IMR-90 (cell line): ENCODE data around the gene SAMD8. TPM values are rescaled to one million over a fixed set of nuclear protein-coding genes. Genes with fewer than 3 reads are reported as not detected.

Experiments
- ATAC-seq: fragments of 200-7000 bp; cut with Tn5 transposase; 2 replicates; pipeline ENCODE4 v1.9.1; 2020; ENCODE audit warnings: low read depth, mild to moderate bottlenecking, moderate library complexity
- BruUV-seq: library from RNA; stranded (reverse); fragments of 400-500 nt; replicated peaks from 2 replicates; lab custom pipeline; 2021; lab: Mats Ljungman, UMichigan
- CTCF ChIA-PET: fragments of 300-600 bp; formaldehyde crosslinking; extraction: SDS; loops from one replicate; lab custom pipeline; 2021; ENCODE audit warnings: antibody characterized with exemption; lab: Yijun Ruan, JAX
- POLR2A ChIA-PET: fragments of 300-600 bp; sonication (Branson Sonifier 250); formaldehyde crosslinking; loops from one replicate; lab custom pipeline; 2022; ENCODE audit warnings: antibody characterized with exemption; ENCODE audit not compliant: unreplicated experiment; lab: Charles Lee
- DNase-seq: peaks from one replicate; pipeline ENCODE4 v3.0.0; 2013
- H2AFZ ChIP-seq: replicated peaks from 2 replicates; pipeline ENCODE3; 2013; ENCODE audit warnings: low read length, mild to moderate bottlenecking; ENCODE audit not compliant: poor library complexity
- H2AK5ac ChIP-seq: 2 replicates; pipeline ENCODE4 v1.6.1; 2013; ENCODE audit warnings: low read depth, low read length, inconsistent platforms
- H2AK9ac ChIP-seq: replicated peaks from 2 replicates; pipeline ENCODE3; 2013; ENCODE audit warnings: mild to moderate bottlenecking, low read depth, low read length, moderate library complexity; ENCODE audit not compliant: poor library complexity
- H2BK120ac ChIP-seq: 2 replicates; pipeline ENCODE4 v1.6.1; 2013; ENCODE audit warnings: low read depth, low read length, inconsistent platforms
- H2BK15ac ChIP-seq: 3 replicates; pipeline ENCODE4 v1.6.1; 2013; ENCODE audit warnings: low read depth, low read length, inconsistent platforms
- H2BK20ac ChIP-seq: 2 replicates; pipeline ENCODE4 v1.6.1; 2013; ENCODE audit warnings: low read depth, mild to moderate bottlenecking, inconsistent platforms, low read length, moderate library complexity
- H2BK5ac ChIP-seq: 2 replicates; pipeline ENCODE4 v1.6.1; 2013; ENCODE audit warnings: mild to moderate bottlenecking, low read depth, low read length, inconsistent platforms; ENCODE audit not compliant: poor library complexity, severe bottlenecking
- H3K14ac ChIP-seq: replicated peaks from 2 replicates; pipeline ENCODE4 v1.6.1; 2013; ENCODE audit warnings: low read depth, low read length, inconsistent platforms
- H3K18ac ChIP-seq: 2 replicates; pipeline ENCODE4 v1.6.1; 2013; ENCODE audit warnings: low read depth, low read length, control low read depth
- H3K23ac ChIP-seq: 2 replicates; pipeline ENCODE4 v1.6.1; 2013; ENCODE audit warnings: low read depth, low read length, inconsistent platforms
- H3K27ac ChIP-seq: 2 replicates; pipeline ENCODE4 v1.5.1; 2013; ENCODE audit warnings: mild to moderate bottlenecking, control low read depth, low read length; ENCODE audit not compliant: insufficient read depth
- H3K27me3 ChIP-seq: 2 replicates; pipeline ENCODE4 v1.6.1; 2013; ENCODE audit warnings: low read length; ENCODE audit not compliant: control insufficient read depth, insufficient read depth
- H3K36me3 ChIP-seq: 2 replicates; pipeline ENCODE4 v1.6.1; 2013; ENCODE audit warnings: low read length, mixed read lengths; ENCODE audit not compliant: control insufficient read depth, insufficient read depth
- H3K4ac ChIP-seq: 2 replicates; pipeline ENCODE4 v1.6.1; 2013; ENCODE audit warnings: low read depth, low read length, inconsistent platforms
- H3K4me1 ChIP-seq: 2 replicates; pipeline ENCODE4 v1.6.1; 2013; ENCODE audit warnings: low read length, mixed read lengths; ENCODE audit not compliant: control insufficient read depth, insufficient read depth
- H3K4me2 ChIP-seq: 2 replicates; pipeline ENCODE4 v1.6.1; 2013; ENCODE audit warnings: low read depth, mild to moderate bottlenecking, control low read depth, low read length, moderate library complexity
- H3K4me3 ChIP-seq: 2 replicates; pipeline ENCODE4 v1.5.1; 2013; ENCODE audit warnings: low read depth, mild to moderate bottlenecking, control low read depth, low read length, moderate library complexity; ENCODE audit not compliant: insufficient read depth
- H3K56ac ChIP-seq: 2 replicates; pipeline ENCODE4 v1.6.1; 2013; ENCODE audit warnings: low read length, inconsistent platforms; ENCODE audit not compliant: insufficient read depth; ENCODE audit errors: extremely low read depth
- H3K79me1 ChIP-seq, 2 experiments: 2 replicates each; pipeline ENCODE4 v1.6.1; 2013; ENCODE audit warnings: low read length in 2 of 2, inconsistent platforms in 1 of 2, low read depth in 1 of 2
- H3K9ac ChIP-seq: 2 replicates; pipeline ENCODE4 v1.6.1; 2013; ENCODE audit warnings: low read depth, low read length, control low read depth
- H3K9me1 ChIP-seq: 2 replicates; pipeline ENCODE4 v1.6.1; 2013; ENCODE audit warnings: low read length, inconsistent platforms; ENCODE audit not compliant: insufficient read depth
- H3K9me3 ChIP-seq: 2 replicates; pipeline ENCODE4 v1.6.1; 2013; ENCODE audit warnings: low read length; ENCODE audit not compliant: control insufficient read depth, insufficient read depth
- H4K20me1 ChIP-seq: 2 replicates; pipeline ENCODE4 v1.6.1; 2013; ENCODE audit warnings: low read length, inconsistent platforms; ENCODE audit not compliant: insufficient read depth
- H4K5ac ChIP-seq: 2 replicates; pipeline ENCODE4 v1.6.1; 2013; ENCODE audit warnings: mild to moderate bottlenecking, low read depth, low read length, control low read depth
- H4K8ac ChIP-seq, 2 experiments: 2 replicates each; pipeline ENCODE4 v1.6.1; 2013; ENCODE audit warnings: low read depth in 2 of 2, low read length in 2 of 2, control low read depth in 1 of 2, inconsistent platforms in 1 of 2
- H4K91ac ChIP-seq: 2 replicates; pipeline ENCODE4 v1.6.1; 2013; ENCODE audit warnings: low read depth, low read length, inconsistent platforms; ENCODE audit not compliant: insufficient read depth
- BHLHE40 ChIP-seq: fragments of 150-350 bp; IDR thresholded peaks from 2 replicates; pipeline ENCODE4 v1.6.1; 2016; ENCODE audit warnings: mild to moderate bottlenecking, low read depth, low read length
- CEBPB ChIP-seq: IDR thresholded peaks from 2 replicates; pipeline ENCODE4 v1.6.1; 2012; ENCODE audit warnings: low read depth, low read length, improper control_type of control experiment
- CHD1 ChIP-seq: IDR thresholded peaks from 2 replicates; pipeline ENCODE4 v1.6.1; 2012; ENCODE audit warnings: low read depth, low read length, improper control_type of control experiment
- CTCF ChIP-seq: conservative IDR thresholded peaks from 2 replicates; pipeline ENCODE4 v1.5.1; 2012; ENCODE audit warnings: mild to moderate bottlenecking, low read depth, low read length, improper control_type of control experiment
- ELK1 ChIP-seq: fragments of 150-350 bp; IDR thresholded peaks from 2 replicates; pipeline ENCODE4 v1.6.1; 2016; ENCODE audit warnings: low read depth, mild to moderate bottlenecking, low read length, moderate library complexity, borderline replicate concordance
- FOS ChIP-seq: fragments of 150-350 bp; IDR thresholded peaks from 2 replicates; pipeline ENCODE4 v1.6.1; 2016; ENCODE audit warnings: low read depth, low read length
- MAFK ChIP-seq: IDR thresholded peaks from 2 replicates; pipeline ENCODE4 v1.6.1; 2012; ENCODE audit warnings: low read depth, low read length, improper control_type of control experiment
- MAZ ChIP-seq: IDR thresholded peaks from 2 replicates; pipeline ENCODE4 v1.6.1; 2012; ENCODE audit warnings: low read depth, mild to moderate bottlenecking, low read length, improper control_type of control experiment, moderate library complexity, borderline replicate concordance
- MXI1 ChIP-seq: IDR thresholded peaks from 2 replicates; pipeline ENCODE4 v1.6.1; 2012; ENCODE audit warnings: low read depth, mild to moderate bottlenecking, low read length, moderate library complexity, borderline replicate concordance
- NFE2L2 ChIP-seq: fragments of 150-350 bp; IDR thresholded peaks from 2 replicates; pipeline ENCODE4 v1.6.1; 2016; ENCODE audit warnings: low read depth, mild to moderate bottlenecking, low read length
- POLR2A ChIP-seq: IDR thresholded peaks from 2 replicates; pipeline ENCODE4 v1.6.1; 2012; ENCODE audit warnings: mild to moderate bottlenecking, low read depth, low read length
- RAD21 ChIP-seq: IDR thresholded peaks from 2 replicates; pipeline ENCODE4 v1.6.1; 2012; ENCODE audit warnings: low read length, improper control_type of control experiment
- RCOR1 ChIP-seq: IDR thresholded peaks from 2 replicates; pipeline ENCODE4 v1.6.1; 2012; ENCODE audit warnings: mild to moderate bottlenecking, low read length, improper control_type of control experiment; ENCODE audit not compliant: insufficient replicate concordance
- RFX5 ChIP-seq: IDR thresholded peaks from 2 replicates; pipeline ENCODE4 v1.8.0; 2012; ENCODE audit warnings: low read depth, mild to moderate bottlenecking, low read length, moderate library complexity
- SMC3 ChIP-seq: fragments of 150-350 bp; IDR thresholded peaks from 2 replicates; pipeline ENCODE4 v1.6.1; 2016; ENCODE audit warnings: low read depth, mild to moderate bottlenecking, antibody characterized with exemption, low read length, moderate library complexity
- USF2 ChIP-seq: fragments of 150-350 bp; IDR thresholded peaks from 2 replicates; pipeline ENCODE4 v1.6.1; 2017; ENCODE audit warnings: mild to moderate bottlenecking, antibody characterized with exemption, low read length, low read depth
- WGBS, 2 experiments: methylation state at CpG; one replicate each; pipeline versions ENCODE4 v1.1.5 to v1.1.7; 2013; ENCODE audit warnings: missing lambda C conversion rate in 2 of 2; ENCODE audit not compliant: insufficient read length in 1 of 2; ENCODE audit errors: extremely low coverage in 2 of 2; 5-methylcytosine and 5-hydroxymethylcytosine counted together
- dilution Hi-C: fragments of 300-500 bp; cut with HindIII; formaldehyde crosslinking; loops from one replicate; pipeline ENCODE4 v1.14.3; 2018; ENCODE audit warnings: low sequenced_read_pairs; ENCODE audit not compliant: unreplicated experiment
- in situ Hi-C: fragments of 300-500 bp; cut with MboI; formaldehyde crosslinking; loops from 3 replicates; pipeline ENCODE4 v1.14.3; 2019; ENCODE audit warnings: low sequenced_read_pairs, inconsistent platforms, mixed read lengths
- intact Hi-C: fragments of 100-400 bp; cut with micrococcal nuclease; formaldehyde crosslinking; loops from 2 replicates; pipeline ENCODE4 v1.10.0; 2022
- polyA plus RNA-seq, 3 experiments: library from polyadenylated mRNA; depleted of rRNA; stranded (reverse); fragments of >200 nt; gene quantifications; 2 replicates each; pipeline ENCODE4 v1.2.3, GENCODE V29; 2012; ENCODE audit warnings: low replicate concordance in 1 of 3
- total RNA-seq: library from RNA; depleted of rRNA; stranded (reverse); fragments of >200 nt; gene quantifications from 2 replicates; pipeline ENCODE4 v1.2.3, GENCODE V29; 2012

Gene SAMD8
- total and polyA plus RNA-seq, 2 of the 4 experiments (the other 2 are of a cell fraction): 10.1 to 28.7 TPM

GRCh38 chr10:75220274-75220673 is 108.8 kb downstream of the SAMD8 start:
- Histone ChIP-seq H3K36me3 (peaks cover 70% of the 10 kb centered on the region), H3K79me1 (peaks cover 24 to 65% of the 10 kb centered on the region in 2 experiments), H3K14ac (no peak overlapping the region), H3K4ac (no peak overlapping the region), H2BK5ac (peak overlapping the region; percentile 7), H4K20me1 (peaks cover 50% of the 10 kb centered on the region), H3K9me3 (no peaks in the 10 kb centered on the region), H3K9ac (no peak overlapping the region), H2BK15ac (no peak overlapping the region), H3K56ac (no peak overlapping the region), H2BK120ac (no peak overlapping the region), H3K18ac (no peak overlapping the region), H2AK5ac (no peak overlapping the region), H2AK9ac (no peak overlapping the region), H3K23ac (no peak overlapping the region), H4K5ac (no peak overlapping the region), H3K27me3 (no peaks in the 10 kb centered on the region), H3K4me1 (peaks cover 17% of the 10 kb centered on the region), H4K91ac (no peak overlapping the region), H3K4me3 (no peak overlapping the region), H2BK20ac (no peak overlapping the region), H3K27ac (no peak overlapping the region), H4K8ac (no peak overlapping the region), H2AFZ (no peak overlapping the region), H3K4me2 (no peak overlapping the region), H3K9me1 (peaks cover 8% of the 10 kb centered on the region; the same call in 1 of the 2 replicates)
- POLR2A ChIA-PET: interaction anchor here (0.6 kb wide), 1 partner anchor 10 kb away, joined by 3 read pairs; the partner anchor contains the start of gene VDAC2
- in situ Hi-C loops (no loop called here), intact Hi-C loops (no loop called here), dilution Hi-C loops (no loop called here)
- no TSS peak for BruUV-seq
- TF ChIP-seq FOS (no peak), RFX5 (no peak), RAD21 (no peak), MAFK (no peak), RCOR1 (no peak), CHD1 (no peak), MAZ (no peak), BHLHE40 (no peak), CTCF (no peak), POLR2A (no peak), ELK1 (no peak), NFE2L2 (no peak), MXI1 (no peak), CEBPB (no peak), SMC3 (no peak), USF2 (no peak)
- CTCF ChIA-PET: no interaction called here
- 100% methylated on average over 3 of the region's 4 CpGs; no CpG with 5 or more reads in 1 of the 2 experiments for WGBS, 2 experiments
- DNase-seq (no peak), ATAC-seq (no peak)
